KMS-11 (cell line): ENCODE measurements around the gene IFT25.

Experiments used
- H2AFZ ChIP-seq: fragments of 200-600 bp; sonication (generic); 2 replicates; pipeline ENCODE4 v1.6.1; 2016; ENCODE audit warnings: antibody characterized with exemption, mixed run types, low read depth
- H3K27ac ChIP-seq: fragments of 200-600 bp; sonication (generic); 2 replicates; pipeline ENCODE4 v1.6.1; 2016; ENCODE audit warnings: mild to moderate bottlenecking, mixed run types
- H3K27me3 ChIP-seq: fragments of 200-600 bp; sonication (generic); 2 replicates; pipeline ENCODE4 v1.6.1; 2017; ENCODE audit warnings: mild to moderate bottlenecking, low read depth, mixed run types, moderate library complexity; ENCODE audit not compliant: insufficient read depth
- H3K36me3 ChIP-seq: fragments of 200-600 bp; sonication (generic); 2 replicates; pipeline ENCODE4 v1.6.1; 2017; ENCODE audit warnings: mild to moderate bottlenecking, mixed run types; ENCODE audit not compliant: insufficient read depth
- H3K4me1 ChIP-seq: fragments of 200-600 bp; sonication (generic); 2 replicates; pipeline ENCODE4 v1.6.1; 2016; ENCODE audit warnings: mild to moderate bottlenecking, low read depth, mixed run types; ENCODE audit not compliant: poor library complexity, severe bottlenecking
- H3K4me2 ChIP-seq: fragments of 200-600 bp; sonication (generic); 2 replicates; pipeline ENCODE4 v1.7.0; 2016; ENCODE audit warnings: mild to moderate bottlenecking, mixed run types
- H3K4me3 ChIP-seq: fragments of 200-600 bp; sonication (generic); IDR thresholded peaks from 2 replicates; pipeline ENCODE4 v1.6.1; 2017; ENCODE audit warnings: low read depth, low read length, mixed read lengths; ENCODE audit not compliant: insufficient read depth
- H3K79me2 ChIP-seq: fragments of 200-600 bp; sonication (generic); 2 replicates; pipeline ENCODE4 v1.6.1; 2016; ENCODE audit warnings: low read depth, mixed run types; ENCODE audit not compliant: insufficient read depth
- H3K9ac ChIP-seq: fragments of 200-600 bp; sonication (generic); 2 replicates; pipeline ENCODE4 v1.6.1; 2016; ENCODE audit warnings: mild to moderate bottlenecking, mixed run types
- H4K20me1 ChIP-seq: fragments of 200-600 bp; sonication (generic); 2 replicates; pipeline ENCODE4 v1.6.1; 2016; ENCODE audit warnings: mild to moderate bottlenecking, mixed run types; ENCODE audit not compliant: insufficient read depth
- TF ChIP-seq, protein P1 (sequence below): fragments of 200-600 bp; sonication (generic); conservative IDR thresholded peaks from 2 replicates; pipeline ENCODE4 v1.6.1; 2017; ENCODE audit warnings: low read depth, mild to moderate bottlenecking, antibody characterized with exemption, low read length, moderate library complexity, mixed read lengths

Gene IFT25

DNA sequence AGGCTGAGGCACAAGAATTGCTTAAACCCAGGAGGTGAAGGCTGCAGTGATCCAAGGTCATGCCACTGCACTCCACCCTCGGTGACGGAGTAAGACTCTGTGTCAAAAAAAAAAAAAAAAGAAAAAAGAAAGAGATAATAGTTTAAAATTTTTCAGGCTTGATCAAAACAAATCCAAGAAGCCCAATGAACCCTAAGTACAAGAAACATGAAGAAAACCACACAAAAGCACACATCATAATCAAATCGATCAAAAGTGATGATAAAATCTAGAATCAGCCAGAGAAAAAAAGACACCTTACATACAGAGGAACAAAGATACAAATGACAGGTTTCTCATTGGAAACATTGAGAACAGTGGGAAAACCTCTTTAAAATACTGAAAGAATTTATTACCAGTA, 41.0 kb upstream of the IFT25 start:
- Histone ChIP-seq H3K27ac (no peak overlapping the region), H3K4me3 (no peak overlapping the region), H3K36me3 (no peaks in the 10 kb centered on the region), H3K4me2 (no peak overlapping the region), H3K27me3 (no peaks in the 10 kb centered on the region), H3K79me2 (no peaks in the 10 kb centered on the region), H3K4me1 (peaks cover 6% of the 10 kb centered on the region), H3K9ac (no peak overlapping the region), H4K20me1 (no peaks in the 10 kb centered on the region), H2AFZ (no peak overlapping the region)
- TF ChIP-seq, protein P1, sequence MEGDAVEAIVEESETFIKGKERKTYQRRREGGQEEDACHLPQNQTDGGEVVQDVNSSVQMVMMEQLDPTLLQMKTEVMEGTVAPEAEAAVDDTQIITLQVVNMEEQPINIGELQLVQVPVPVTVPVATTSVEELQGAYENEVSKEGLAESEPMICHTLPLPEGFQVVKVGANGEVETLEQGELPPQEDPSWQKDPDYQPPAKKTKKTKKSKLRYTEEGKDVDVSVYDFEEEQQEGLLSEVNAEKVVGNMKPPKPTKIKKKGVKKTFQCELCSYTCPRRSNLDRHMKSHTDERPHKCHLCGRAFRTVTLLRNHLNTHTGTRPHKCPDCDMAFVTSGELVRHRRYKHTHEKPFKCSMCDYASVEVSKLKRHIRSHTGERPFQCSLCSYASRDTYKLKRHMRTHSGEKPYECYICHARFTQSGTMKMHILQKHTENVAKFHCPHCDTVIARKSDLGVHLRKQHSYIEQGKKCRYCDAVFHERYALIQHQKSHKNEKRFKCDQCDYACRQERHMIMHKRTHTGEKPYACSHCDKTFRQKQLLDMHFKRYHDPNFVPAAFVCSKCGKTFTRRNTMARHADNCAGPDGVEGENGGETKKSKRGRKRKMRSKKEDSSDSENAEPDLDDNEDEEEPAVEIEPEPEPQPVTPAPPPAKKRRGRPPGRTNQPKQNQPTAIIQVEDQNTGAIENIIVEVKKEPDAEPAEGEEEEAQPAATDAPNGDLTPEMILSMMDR = no peak

DNA sequence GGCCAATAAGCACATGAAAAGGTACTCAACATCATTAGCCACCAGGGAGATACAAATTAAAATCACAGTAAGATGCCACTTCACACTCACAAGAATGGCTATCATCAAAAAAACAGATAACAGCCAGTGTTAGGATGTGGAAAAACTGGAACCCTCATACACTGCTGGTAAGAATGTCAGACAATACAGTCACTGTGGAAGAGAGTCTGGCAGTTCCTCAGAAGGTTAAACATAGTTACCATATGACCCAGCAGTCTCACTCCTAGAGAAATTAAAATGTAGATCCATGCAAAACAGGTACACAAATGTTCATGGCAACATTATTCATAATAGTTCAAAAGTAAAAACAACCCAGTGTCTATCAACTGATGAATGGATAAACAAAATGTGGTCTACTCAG, 39.2 kb upstream of the IFT25 start:
- Histone ChIP-seq H3K36me3 (no peaks in the 10 kb centered on the region), H4K20me1 (no peaks in the 10 kb centered on the region), H3K9ac (no peak overlapping the region), H3K4me2 (no peak overlapping the region), H3K4me1 (peaks cover 6% of the 10 kb centered on the region), H3K27ac (no peak overlapping the region), H3K27me3 (no peaks in the 10 kb centered on the region), H3K4me3 (no peak overlapping the region), H2AFZ (no peak overlapping the region), H3K79me2 (no peaks in the 10 kb centered on the region)
- TF ChIP-seq, protein P1 = no peak

DNA sequence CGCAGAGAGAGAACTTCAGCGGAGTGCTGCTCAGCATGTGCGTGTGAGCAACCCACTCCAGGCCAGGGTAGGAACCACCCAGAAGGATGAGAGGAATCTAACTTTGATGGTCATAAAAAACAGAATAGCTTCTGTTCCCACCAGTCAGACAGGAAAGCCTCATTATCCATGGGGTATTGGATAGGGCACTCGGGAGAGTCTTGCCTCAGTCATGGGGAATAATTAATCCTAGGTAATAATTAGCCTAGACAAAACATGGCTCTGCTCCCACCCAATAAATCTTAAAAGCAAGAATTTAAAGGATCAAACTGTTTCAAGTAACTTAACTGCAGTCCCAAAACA, 37.2 kb upstream of the IFT25 start:
- no peak overlapping the region for H3K4me2 ChIP-seq
- no peaks in the 10 kb centered on the region for H3K36me3 ChIP-seq
- no peak overlapping the region for H3K27ac ChIP-seq
- no peaks in the 10 kb centered on the region for H4K20me1 ChIP-seq
- no peaks in the 10 kb centered on the region for H3K27me3 ChIP-seq
- H3K4me3 ChIP-seq = no peak overlapping the region
- H3K79me2 ChIP-seq = no peaks in the 10 kb centered on the region
- H2AFZ ChIP-seq = no peak overlapping the region
- peaks cover 5% of the 10 kb centered on the region for H3K4me1 ChIP-seq
- TF ChIP-seq, protein P1 = no peak
- no peak overlapping the region for H3K9ac ChIP-seq

DNA sequence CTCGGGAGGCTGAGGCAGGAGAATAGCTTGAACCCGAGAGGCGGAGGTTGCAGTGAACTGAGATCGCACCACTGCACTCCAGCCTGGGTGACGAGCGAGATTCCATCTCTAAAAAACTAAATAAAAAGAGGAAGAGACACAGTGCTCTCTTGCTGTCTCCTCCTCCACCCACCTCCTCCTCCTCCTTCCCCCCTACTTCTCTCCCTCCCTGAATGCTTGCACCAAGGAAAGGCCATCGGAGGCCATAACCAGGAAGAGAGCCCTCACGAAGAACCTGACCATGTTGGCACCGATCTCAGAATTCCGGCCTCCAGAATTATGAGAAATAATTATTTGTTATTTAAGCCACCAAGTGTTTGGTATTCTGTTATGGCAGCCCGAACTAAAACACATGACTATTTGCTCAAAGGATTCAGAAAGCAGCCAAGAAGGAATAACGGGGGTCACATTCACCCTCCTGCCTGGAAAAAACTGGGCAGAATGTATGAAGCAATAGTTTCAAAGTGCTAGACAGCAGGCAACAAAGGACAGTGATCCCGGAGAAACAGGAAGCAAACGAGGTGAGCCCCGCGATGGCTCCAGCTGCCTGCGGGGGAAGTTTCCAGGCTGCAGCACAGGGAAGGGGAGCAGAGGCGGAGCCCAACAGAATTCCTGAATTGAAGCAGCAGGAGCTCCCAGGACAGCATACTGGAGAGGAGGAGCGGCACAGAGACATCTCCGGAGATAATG, 36.7 kb upstream of the IFT25 start:
- no peak overlapping the region for H3K4me3 ChIP-seq
- no peaks in the 10 kb centered on the region for H3K27me3 ChIP-seq
- H3K27ac ChIP-seq = no peak overlapping the region
- H4K20me1 ChIP-seq = no peaks in the 10 kb centered on the region
- no peaks in the 10 kb centered on the region for H3K4me1 ChIP-seq
- no peak overlapping the region for H3K9ac ChIP-seq
- TF ChIP-seq, protein P1 = no peak
- no peak overlapping the region for H2AFZ ChIP-seq
- no peaks in the 10 kb centered on the region for H3K79me2 ChIP-seq
- H3K36me3 ChIP-seq = no peaks in the 10 kb centered on the region
- no peak overlapping the region for H3K4me2 ChIP-seq
